SK-N-SH treated with all-trans-retinoic acid at 6 μM for 48 hours (cell line): ENCODE measurements around the gene ATXN10.

Source experiments
- ATAC-seq: fragments of 200-7000 bp; cut with Tn5 transposase; 3 replicates; pipeline ENCODE4 v1.9.1; 2020; ENCODE audit warnings: mild to moderate bottlenecking, moderate library complexity
- ARNTL ChIP-seq: fragments of 450-650 bp; formaldehyde crosslinking; IDR thresholded peaks from 2 replicates; pipeline ENCODE4 v1.5.0; 2020; ENCODE audit warnings: low read depth, mild to moderate bottlenecking, moderate library complexity, borderline replicate concordance
- CSDC2 ChIP-seq: fragments of 250-450 bp; sonication (Bioruptor Pico); IDR thresholded peaks from 2 replicates; pipeline ENCODE4 v1.5.0; 2020; ENCODE audit warnings: mild to moderate bottlenecking, moderate library complexity
- CSRNP3 ChIP-seq: fragments of 250-450 bp; sonication (Bioruptor Pico); IDR thresholded peaks from 2 replicates; pipeline ENCODE4 v1.5.1; 2021; ENCODE audit warnings: mild to moderate bottlenecking, moderate library complexity
- ESRRG ChIP-seq: fragments of 250-450 bp; sonication (Bioruptor Pico); IDR thresholded peaks from 2 replicates; pipeline ENCODE4 v1.6.1; 2021; ENCODE audit warnings: mild to moderate bottlenecking
- GLIS3 ChIP-seq: fragments of 250-450 bp; sonication (Bioruptor Pico); IDR thresholded peaks from 2 replicates; pipeline ENCODE4 v1.5.0; 2020; ENCODE audit warnings: mild to moderate bottlenecking, moderate library complexity
- ISL1 ChIP-seq: fragments of 250-450 bp; sonication (Bioruptor Pico); IDR thresholded peaks from 2 replicates; pipeline ENCODE4 v2.1.2; 2022; ENCODE audit warnings: mild to moderate bottlenecking, moderate library complexity
- OSR1 ChIP-seq: fragments of 250-450 bp; sonication (Bioruptor Pico); IDR thresholded peaks from 2 replicates; pipeline ENCODE4 v1.8.0; 2022; ENCODE audit warnings: moderate library complexity, mild to moderate bottlenecking, inconsistent platforms
- RARB ChIP-seq: fragments of 250-450 bp; sonication (Bioruptor Pico); IDR thresholded peaks from 2 replicates; pipeline ENCODE4 v1.8.0; 2021; ENCODE audit warnings: mild to moderate bottlenecking, moderate library complexity
- SNAI2 ChIP-seq: fragments of 250-450 bp; sonication (Bioruptor Pico); IDR thresholded peaks from 2 replicates; pipeline ENCODE4 v1.5.0; 2020; ENCODE audit warnings: mild to moderate bottlenecking, moderate library complexity
- TCF4 ChIP-seq: fragments of 250-450 bp; sonication (Bioruptor Pico); IDR thresholded peaks from 2 replicates; pipeline ENCODE4 v1.8.0; 2021; ENCODE audit warnings: mild to moderate bottlenecking, moderate library complexity, borderline replicate concordance
- TOX ChIP-seq: fragments of 250-450 bp; sonication (Bioruptor Pico); IDR thresholded peaks from 2 replicates; pipeline ENCODE4 v1.8.0; 2021; ENCODE audit warnings: mild to moderate bottlenecking, moderate library complexity, borderline replicate concordance
- TSHZ2 ChIP-seq: fragments of 250-450 bp; sonication (Bioruptor Pico); IDR thresholded peaks from 2 replicates; pipeline ENCODE4 v1.5.0; 2020; ENCODE audit warnings: mild to moderate bottlenecking, moderate library complexity
- ZC3H10 ChIP-seq: fragments of 250-450 bp; sonication (Bioruptor Pico); IDR thresholded peaks from 2 replicates; pipeline ENCODE4 v1.5.1; 2021; ENCODE audit warnings: mild to moderate bottlenecking, moderate library complexity
- ZFP3 ChIP-seq: fragments of 250-450 bp; sonication (Bioruptor Pico); IDR thresholded peaks from 2 replicates; pipeline ENCODE4 v1.5.0; 2020; ENCODE audit warnings: mild to moderate bottlenecking, moderate library complexity
- ZFP30 ChIP-seq: fragments of 450-650 bp; formaldehyde crosslinking; IDR thresholded peaks from 2 replicates; pipeline ENCODE4 v1.5.0; 2022; ENCODE audit warnings: mild to moderate bottlenecking, moderate library complexity
- ZNF565 ChIP-seq: fragments of 450-650 bp; formaldehyde crosslinking; conservative IDR thresholded peaks from 2 replicates; pipeline ENCODE4 v1.5.0; 2020; ENCODE audit warnings: low read depth, mild to moderate bottlenecking, moderate library complexity
- ZNF70 ChIP-seq: fragments of 450-650 bp; formaldehyde crosslinking; IDR thresholded peaks from 2 replicates; pipeline ENCODE4 v1.5.0; 2020; ENCODE audit warnings: mild to moderate bottlenecking, moderate library complexity
- ZNF8 ChIP-seq: fragments of 450-650 bp; formaldehyde crosslinking; IDR thresholded peaks from 2 replicates; pipeline ENCODE4 v1.5.0; 2020; ENCODE audit warnings: mild to moderate bottlenecking, moderate library complexity
- TF ChIP-seq, protein P1 (sequence below): fragments of 250-450 bp; sonication (Bioruptor Pico); IDR thresholded peaks from 2 replicates; pipeline ENCODE4 v1.8.0; 2021; ENCODE audit warnings: low read depth, mild to moderate bottlenecking, moderate library complexity, borderline replicate concordance
- TF ChIP-seq, protein P2 (sequence below): fragments of 250-450 bp; sonication (Bioruptor Pico); IDR thresholded peaks from 2 replicates; pipeline ENCODE4 v1.5.1; 2020; ENCODE audit warnings: low read depth, mild to moderate bottlenecking, moderate library complexity
- TF ChIP-seq, protein P3 (sequence below): fragments of 250-450 bp; sonication (Bioruptor Pico); IDR thresholded peaks from 2 replicates; pipeline ENCODE4 v1.8.0; 2020; ENCODE audit warnings: mild to moderate bottlenecking, moderate library complexity, borderline replicate concordance

ATXN10 gene

GRCh38 chr22:45802054-45802453 is 130.4 kb downstream of the ATXN10 start:
- ATAC-seq, result no peak
- no peak for TF ChIP-seq ZC3H10 (CRISPR knock-in tag)
- no peak for TF ChIP-seq CSDC2 (CRISPR knock-in tag)
- TF ChIP-seq SNAI2 (CRISPR knock-in tag), result no peak
- TF ChIP-seq, protein P1, sequence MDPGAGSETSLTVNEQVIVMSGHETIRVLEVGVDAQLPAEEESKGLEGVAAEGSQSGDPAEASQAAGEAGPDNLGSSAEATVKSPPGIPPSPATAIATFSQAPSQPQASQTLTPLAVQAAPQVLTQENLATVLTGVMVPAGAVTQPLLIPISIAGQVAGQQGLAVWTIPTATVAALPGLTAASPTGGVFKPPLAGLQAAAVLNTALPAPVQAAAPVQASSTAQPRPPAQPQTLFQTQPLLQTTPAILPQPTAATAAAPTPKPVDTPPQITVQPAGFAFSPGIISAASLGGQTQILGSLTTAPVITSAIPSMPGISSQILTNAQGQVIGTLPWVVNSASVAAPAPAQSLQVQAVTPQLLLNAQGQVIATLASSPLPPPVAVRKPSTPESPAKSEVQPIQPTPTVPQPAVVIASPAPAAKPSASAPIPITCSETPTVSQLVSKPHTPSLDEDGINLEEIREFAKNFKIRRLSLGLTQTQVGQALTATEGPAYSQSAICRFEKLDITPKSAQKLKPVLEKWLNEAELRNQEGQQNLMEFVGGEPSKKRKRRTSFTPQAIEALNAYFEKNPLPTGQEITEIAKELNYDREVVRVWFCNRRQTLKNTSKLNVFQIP (CRISPR knock-in tag), result no peak
- TF ChIP-seq ZNF70 (CRISPR knock-in tag), result no peak
- no peak for TF ChIP-seq ZNF565 (CRISPR knock-in tag)
- TF ChIP-seq, protein P2, sequence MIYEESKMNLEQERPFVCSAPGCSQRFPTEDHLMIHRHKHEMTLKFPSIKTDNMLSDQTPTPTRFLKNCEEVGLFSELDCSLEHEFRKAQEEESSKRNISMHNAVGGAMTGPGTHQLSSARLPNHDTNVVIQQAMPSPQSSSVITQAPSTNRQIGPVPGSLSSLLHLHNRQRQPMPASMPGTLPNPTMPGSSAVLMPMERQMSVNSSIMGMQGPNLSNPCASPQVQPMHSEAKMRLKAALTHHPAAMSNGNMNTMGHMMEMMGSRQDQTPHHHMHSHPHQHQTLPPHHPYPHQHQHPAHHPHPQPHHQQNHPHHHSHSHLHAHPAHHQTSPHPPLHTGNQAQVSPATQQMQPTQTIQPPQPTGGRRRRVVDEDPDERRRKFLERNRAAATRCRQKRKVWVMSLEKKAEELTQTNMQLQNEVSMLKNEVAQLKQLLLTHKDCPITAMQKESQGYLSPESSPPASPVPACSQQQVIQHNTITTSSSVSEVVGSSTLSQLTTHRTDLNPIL, result no peak
- TF ChIP-seq, protein P3, sequence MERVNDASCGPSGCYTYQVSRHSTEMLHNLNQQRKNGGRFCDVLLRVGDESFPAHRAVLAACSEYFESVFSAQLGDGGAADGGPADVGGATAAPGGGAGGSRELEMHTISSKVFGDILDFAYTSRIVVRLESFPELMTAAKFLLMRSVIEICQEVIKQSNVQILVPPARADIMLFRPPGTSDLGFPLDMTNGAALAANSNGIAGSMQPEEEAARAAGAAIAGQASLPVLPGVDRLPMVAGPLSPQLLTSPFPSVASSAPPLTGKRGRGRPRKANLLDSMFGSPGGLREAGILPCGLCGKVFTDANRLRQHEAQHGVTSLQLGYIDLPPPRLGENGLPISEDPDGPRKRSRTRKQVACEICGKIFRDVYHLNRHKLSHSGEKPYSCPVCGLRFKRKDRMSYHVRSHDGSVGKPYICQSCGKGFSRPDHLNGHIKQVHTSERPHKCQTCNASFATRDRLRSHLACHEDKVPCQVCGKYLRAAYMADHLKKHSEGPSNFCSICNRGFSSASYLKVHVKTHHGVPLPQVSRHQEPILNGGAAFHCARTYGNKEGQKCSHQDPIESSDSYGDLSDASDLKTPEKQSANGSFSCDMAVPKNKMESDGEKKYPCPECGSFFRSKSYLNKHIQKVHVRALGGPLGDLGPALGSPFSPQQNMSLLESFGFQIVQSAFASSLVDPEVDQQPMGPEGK, result no peak
- TF ChIP-seq TSHZ2, result no peak
- no peak for TF ChIP-seq GLIS3 (CRISPR knock-in tag)
- no peak for TF ChIP-seq TCF4
- TF ChIP-seq CSRNP3 (CRISPR knock-in tag), result no peak
- TF ChIP-seq OSR1 (CRISPR knock-in tag), result no peak
- TF ChIP-seq ZNF8, result no peak

DNA sequence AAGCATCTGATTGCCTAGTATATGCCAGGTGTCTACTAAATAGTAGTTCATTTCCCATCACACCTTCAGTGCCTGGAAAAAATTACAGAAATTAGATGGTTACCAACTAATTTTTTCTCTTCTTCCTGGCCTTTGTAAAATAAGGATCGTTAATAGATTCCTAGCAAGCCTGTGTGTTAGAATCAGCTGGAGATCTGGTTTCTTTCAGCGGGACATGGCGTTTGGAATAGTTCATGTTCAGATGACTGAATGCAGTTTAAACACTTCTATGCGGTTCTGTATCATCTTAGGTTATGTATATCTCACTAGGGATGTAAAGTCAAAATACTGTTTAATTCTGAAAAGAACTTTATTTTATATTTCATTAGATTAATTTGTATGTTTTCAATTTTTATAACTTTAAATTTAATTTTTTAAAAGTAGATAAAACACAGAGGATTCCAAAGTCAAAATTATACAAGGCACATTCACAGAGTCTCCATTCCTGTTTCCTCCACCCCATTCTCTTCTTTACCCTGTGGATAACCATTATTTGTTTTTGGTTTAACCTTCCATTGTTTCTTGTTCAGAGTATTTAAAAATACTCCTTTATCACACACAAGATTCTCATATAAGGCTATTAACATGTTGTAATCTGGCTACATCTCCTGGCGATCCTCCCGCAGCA is 132.8 kb downstream of the ATXN10 start:
- ATAC-seq, result peak; percentile 43; the same call in 2 of the 3 replicates
- no peak for TF ChIP-seq CSRNP3 (CRISPR knock-in tag)
- TF ChIP-seq ESRRG (CRISPR knock-in tag), result no peak
- TF ChIP-seq, protein P1 (CRISPR knock-in tag), result no peak
- TF ChIP-seq TSHZ2, result no peak
- no peak for TF ChIP-seq ZNF70 (CRISPR knock-in tag)
- no peak for TF ChIP-seq ZFP30 (CRISPR knock-in tag)
- TF ChIP-seq SNAI2 (CRISPR knock-in tag), result no peak
- no peak for TF ChIP-seq ZC3H10 (CRISPR knock-in tag)
- TF ChIP-seq RARB, result no peak
- no peak for TF ChIP-seq TOX
- no peak for TF ChIP-seq GLIS3 (CRISPR knock-in tag)
- no peak for TF ChIP-seq OSR1 (CRISPR knock-in tag)
- TF ChIP-seq ARNTL, result no peak
- TF ChIP-seq TCF4, result no peak
- no peak for TF ChIP-seq CSDC2 (CRISPR knock-in tag)
- TF ChIP-seq, protein P2, result no peak
- TF ChIP-seq ISL1, result no peak
- no peak for TF ChIP-seq ZFP3
- TF ChIP-seq, all 23 proteins: peak for 0
